ENCODE data around the gene CD14. TPM values are rescaled to one million over a fixed set of nuclear protein-coding genes. Genes with fewer than 3 reads are reported as not detected.

CD14 gene
- total RNA-seq, 1 experiment from 2014 or later: 0.13 TPM

DNA sequence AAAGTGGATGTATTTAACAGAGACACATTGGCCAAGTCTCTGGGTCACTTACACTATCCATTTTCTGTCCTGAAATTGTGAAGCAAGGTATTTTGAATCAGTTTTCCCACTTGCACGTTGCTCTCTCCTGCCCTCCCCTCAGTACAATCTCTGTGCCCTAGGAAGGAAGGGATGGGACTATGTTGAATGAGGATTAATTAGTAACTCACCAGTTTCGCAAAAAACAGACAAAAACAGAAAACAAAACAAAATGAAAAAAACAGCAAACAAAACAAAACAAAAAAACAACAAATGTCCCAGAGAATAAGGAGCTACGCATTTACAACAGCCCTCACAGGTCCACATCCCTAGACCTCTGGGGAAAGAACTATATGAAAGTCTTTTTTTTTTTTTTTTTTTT is 1.1 kb upstream of the CD14 start:
- Mint-ChIP-seq H3K27me3 (ENCODE audit: low read depth) (peaks cover 5% of the 10 kb centered on the region), H3K27ac (no peak overlapping the region; a peak in 1 of 7 replicates), H3K4me1 (peaks cover 13% of the 10 kb centered on the region in 2 experiments), H3K36me3 (ENCODE audit: insufficient read depth in 1 of 3, low read depth in 3 of 3) (peaks cover 0 to 5% (median 2%) of the 10 kb centered on the region in 3 experiments; a peak in 1 of 7 replicates), H3K9me3 (peaks cover 16 to 23% of the 10 kb centered on the region in 2 experiments), H3K4me3 (no peak overlapping the region)
- Histone ChIP-seq H3K9me3 (ENCODE audit: control insufficient read depth, low read depth, low read length) (peaks cover 7% of the 10 kb centered on the region), H4K91ac (ENCODE audit: insufficient read length, low read depth, low read length) (no peak overlapping the region), H2BK12ac (ENCODE audit: insufficient read length, low read depth, low read length) (no peak overlapping the region), H3K79me2 (ENCODE audit: insufficient read depth, low read length) (no peaks in the 10 kb centered on the region), H2BK20ac (ENCODE audit: low read depth, low read length, poor library complexity, severe bottlenecking) (no peak overlapping the region), H3K56ac (ENCODE audit: insufficient read length, low read depth, low read length) (no peak overlapping the region), H3K79me1 (ENCODE audit: insufficient read depth, low read depth, low read length, poor library complexity, severe bottlenecking) (no peaks in the 10 kb centered on the region), H3K4me1 (ENCODE audit: insufficient read depth, low read length) (no peaks in the 10 kb centered on the region), H3K9ac (ENCODE audit: extremely low read depth, insufficient read length, low read length) (no peak overlapping the region), H3K23ac (ENCODE audit: insufficient read length, low read depth, low read length) (no peak overlapping the region), H3K18ac (ENCODE audit: insufficient read length, low read depth, low read length) (no peak overlapping the region), H3K4ac (ENCODE audit: low read depth, low read length) (no peak overlapping the region), H2BK15ac (ENCODE audit: low read depth, low read length) (no peak overlapping the region), H4K8ac (replicated peaks; ENCODE audit: insufficient read length, low read depth, low read length) (no peak overlapping the region), H3K23me2 (ENCODE audit: insufficient read length, low read depth, low read length, poor library complexity, severe bottlenecking) (no peaks in the 10 kb centered on the region), H3K27me3 (ENCODE audit: insufficient read depth, low read length) (no peaks in the 10 kb centered on the region), H3K27ac (ENCODE audit: insufficient read length, low read depth, low read length) (no peak overlapping the region), H3K14ac (ENCODE audit: insufficient read depth, low read length) (no peak overlapping the region), H3K4me2 (ENCODE audit: insufficient read depth, insufficient read length, low read length) (no peak overlapping the region), H2BK120ac (ENCODE audit: low read depth, low read length, poor library complexity, severe bottlenecking) (no peak overlapping the region), H4K5ac (ENCODE audit: insufficient read length, low read depth, low read length) (no peak overlapping the region), H2AFZ (ENCODE audit: low read length) (no peak overlapping the region), H2AK5ac (ENCODE audit: insufficient read length, low read length) (no peak overlapping the region), H3T11ph (ENCODE audit: low read length) (no peak overlapping the region), H2BK5ac (ENCODE audit: insufficient read length, low read length) (no peak overlapping the region), H4K20me1 (ENCODE audit: control insufficient read depth, insufficient read depth, insufficient read length) (no peaks in the 10 kb centered on the region)
- DNase-seq: no peak
- TF ChIP-seq, protein P1, sequence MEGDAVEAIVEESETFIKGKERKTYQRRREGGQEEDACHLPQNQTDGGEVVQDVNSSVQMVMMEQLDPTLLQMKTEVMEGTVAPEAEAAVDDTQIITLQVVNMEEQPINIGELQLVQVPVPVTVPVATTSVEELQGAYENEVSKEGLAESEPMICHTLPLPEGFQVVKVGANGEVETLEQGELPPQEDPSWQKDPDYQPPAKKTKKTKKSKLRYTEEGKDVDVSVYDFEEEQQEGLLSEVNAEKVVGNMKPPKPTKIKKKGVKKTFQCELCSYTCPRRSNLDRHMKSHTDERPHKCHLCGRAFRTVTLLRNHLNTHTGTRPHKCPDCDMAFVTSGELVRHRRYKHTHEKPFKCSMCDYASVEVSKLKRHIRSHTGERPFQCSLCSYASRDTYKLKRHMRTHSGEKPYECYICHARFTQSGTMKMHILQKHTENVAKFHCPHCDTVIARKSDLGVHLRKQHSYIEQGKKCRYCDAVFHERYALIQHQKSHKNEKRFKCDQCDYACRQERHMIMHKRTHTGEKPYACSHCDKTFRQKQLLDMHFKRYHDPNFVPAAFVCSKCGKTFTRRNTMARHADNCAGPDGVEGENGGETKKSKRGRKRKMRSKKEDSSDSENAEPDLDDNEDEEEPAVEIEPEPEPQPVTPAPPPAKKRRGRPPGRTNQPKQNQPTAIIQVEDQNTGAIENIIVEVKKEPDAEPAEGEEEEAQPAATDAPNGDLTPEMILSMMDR (conservative IDR thresholded peaks at IDR 0.05): no peak
- WGBS (ENCODE audit: extremely low coverage, insufficient read length, low lambda C conversion rate): no CpG with 5 or more reads among the region's 3 CpGs

All from H9 (cell line).